Measurements from ENCODE around the gene DELE1. TPM values are rescaled to one million over a fixed set of nuclear protein-coding genes. Genes with fewer than 3 reads are reported as not detected.

Gene DELE1, protein sequence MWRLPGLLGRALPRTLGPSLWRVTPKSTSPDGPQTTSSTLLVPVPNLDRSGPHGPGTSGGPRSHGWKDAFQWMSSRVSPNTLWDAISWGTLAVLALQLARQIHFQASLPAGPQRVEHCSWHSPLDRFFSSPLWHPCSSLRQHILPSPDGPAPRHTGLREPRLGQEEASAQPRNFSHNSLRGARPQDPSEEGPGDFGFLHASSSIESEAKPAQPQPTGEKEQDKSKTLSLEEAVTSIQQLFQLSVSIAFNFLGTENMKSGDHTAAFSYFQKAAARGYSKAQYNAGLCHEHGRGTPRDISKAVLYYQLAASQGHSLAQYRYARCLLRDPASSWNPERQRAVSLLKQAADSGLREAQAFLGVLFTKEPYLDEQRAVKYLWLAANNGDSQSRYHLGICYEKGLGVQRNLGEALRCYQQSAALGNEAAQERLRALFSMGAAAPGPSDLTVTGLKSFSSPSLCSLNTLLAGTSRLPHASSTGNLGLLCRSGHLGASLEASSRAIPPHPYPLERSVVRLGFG
- 35.0 and 75.5 TPM in 2 replicates for total RNA-seq

DNA sequence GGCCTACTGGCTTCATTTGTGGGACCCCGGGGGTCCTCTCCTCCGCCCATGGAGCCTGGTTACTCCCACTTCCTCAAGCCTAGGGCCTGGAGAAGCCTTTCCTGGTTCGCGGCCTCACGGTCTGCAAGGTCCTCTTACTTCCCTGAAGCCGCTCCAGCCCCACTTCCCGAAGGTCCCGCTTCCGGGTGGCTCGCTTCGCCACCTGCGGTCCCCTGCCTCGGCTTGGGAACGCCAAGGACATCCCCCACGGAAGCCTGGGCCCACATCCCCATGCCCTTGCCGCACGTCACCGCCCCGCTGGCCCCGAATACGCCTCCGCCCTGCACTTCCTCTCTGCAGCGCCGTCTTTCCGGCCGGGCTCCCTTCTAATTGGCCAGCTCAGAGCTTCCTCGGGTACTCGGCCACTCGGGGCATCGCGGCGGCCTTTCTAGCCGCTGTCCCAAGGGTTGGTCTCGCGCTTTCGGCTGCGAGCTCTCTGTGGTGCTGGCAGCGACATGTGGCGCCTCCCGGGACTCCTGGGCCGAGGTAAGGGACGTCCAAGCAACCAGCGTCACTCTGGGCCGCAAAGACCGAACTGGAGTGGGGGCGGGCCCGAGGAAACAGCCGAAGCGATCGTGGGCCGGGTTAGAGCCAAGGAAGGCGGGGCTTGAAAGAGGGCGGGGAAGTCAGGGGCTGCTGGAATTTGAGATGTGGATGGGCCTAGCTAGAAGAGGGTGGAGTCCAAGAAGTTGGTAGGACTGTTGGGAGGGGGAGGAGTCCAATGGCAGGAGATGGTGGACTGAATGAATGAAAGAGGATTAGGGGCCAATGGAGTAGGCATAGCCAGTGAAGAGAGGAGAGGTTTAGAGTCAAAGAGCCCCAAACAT, at the start of gene DELE1:
TSS of gene DELE1 (plus strand) at position 424 of the 866 bp plus-strand sequence. CDS start at position 495, 71 bp downstream.

DNA sequence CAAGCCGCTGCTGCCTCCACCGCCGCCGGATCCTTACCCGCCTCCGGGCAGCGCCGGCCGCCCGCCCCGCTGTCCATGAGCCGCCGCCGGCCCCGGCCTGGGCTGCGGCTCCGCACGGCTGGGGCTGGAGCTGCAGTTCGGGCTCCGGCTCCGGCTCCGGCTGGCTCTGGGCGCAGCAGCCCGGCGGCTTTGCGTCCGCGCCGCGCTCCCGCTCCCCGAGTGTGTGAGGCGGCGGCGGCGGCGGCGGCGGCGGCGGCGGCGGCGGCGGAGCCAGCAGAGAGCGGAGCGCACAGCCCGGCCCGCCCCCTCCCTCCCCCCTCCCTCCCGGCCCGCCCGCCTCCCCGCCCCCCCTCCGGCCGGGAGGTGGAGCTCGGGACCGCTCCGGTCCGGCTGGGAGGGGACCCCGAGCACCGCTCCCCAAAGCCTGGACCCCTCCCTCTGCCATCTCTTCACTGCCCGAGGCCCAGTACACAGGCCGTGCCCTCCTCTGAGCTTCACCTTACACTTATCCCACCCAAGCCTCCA, 45.4 kb upstream of the DELE1 start, which contains the start of gene PCDH1:
TSS of gene PCDH1 (minus strand) at position 225 of the 525 bp plus-strand sequence. CDS start at position 77, 148 bp downstream.

GRCh38 chr5:141958113-141958512, 34.4 kb downstream of the DELE1 start, which contains the start of gene PCDH12:
Gene PCDH12, minus strand, starts transcription at chr5:141958202. Its CDS starts 351 bp downstream, at chr5:141957851.

GRCh38 chr5:141968914-141969608, 45.4 kb downstream of the DELE1 start, which contains the start of gene RNF14:
Gene RNF14, plus strand, starts transcription at chr5:141969105. Its CDS starts 4,484 bp downstream, at chr5:141973589.

Other genes with a start within 250 kb of the DELE1 start
- 8.0 and 16.4 TPM in 2 replicates for gene ARAP3, start 241.6 kb upstream of the DELE1 start, total RNA-seq
- gene PCDH1, start 45.5 kb upstream of the DELE1 start, total RNA-seq: 1.4 and 7.4 TPM in 2 replicates
- gene PCDH12, start 34.3 kb downstream of the DELE1 start, total RNA-seq: 0.64 and 1.3 TPM in 2 replicates
- gene RNF14, start 45.2 kb downstream of the DELE1 start, total RNA-seq: 33.7 and 58.6 TPM in 2 replicates
- 31.3 and 52.8 TPM in 2 replicates for gene GNPDA1, start 89.2 kb downstream of the DELE1 start, total RNA-seq
- gene NDFIP1, start 184.9 kb downstream of the DELE1 start, total RNA-seq: 53.7 and 62.3 TPM in 2 replicates